Stimulated activated CD8-positive, alpha-beta memory T cell treated with anti-CD3 and anti-CD28 coated beads, Interleukin-4, amount 100 ng/mL, for 48 hours (primary cell): ENCODE data around the gene PDXK.
A peak's percentile ranks its signal among the peaks of the same experiment; 100 is the strongest.
"Not testable (repeated sequence)": the region's sequence is repeated elsewhere in the genome, so short reads cannot be mapped to it uniquely, and the experiment has no call there.

Experiments used
- DNase-seq: peaks from one replicate; pipeline ENCODE4 v3.0.0-alpha.2; 2020

Gene PDXK

GRCh38 chr21:43697758-43698643 lies 20.9 kb upstream of the PDXK start:
- DNase-seq = no peak

GRCh38 chr21:43699492-43699777 lies 19.5 kb upstream of the PDXK start:
- DNase-seq = not testable (repeated sequence)

GRCh38 chr21:43699933-43700599 lies 18.9 kb upstream of the PDXK start:
- DNase-seq = no peak

- no peak for DNase-seq
These were observed 16.8 kb upstream of the PDXK start for GRCh38 chr21:43701936-43702784.

- DNase-seq = no peak
These were observed 16.2 kb upstream of the PDXK start for GRCh38 chr21:43702785-43703034.

GRCh38 chr21:43703035-43703880 lies 15.7 kb upstream of the PDXK start:
- peak; percentile 46 for DNase-seq

GRCh38 chr21:43707462-43707861 lies 11.5 kb upstream of the PDXK start:
- no peak for DNase-seq

GRCh38 chr21:43708745-43709381 lies 10.1 kb upstream of the PDXK start:
- DNase-seq = no peak

GRCh38 chr21:43712268-43712942 lies 6.5 kb upstream of the PDXK start:
- no peak for DNase-seq

GRCh38 chr21:43713123-43713522 lies 5.8 kb upstream of the PDXK start:
- not testable (repeated sequence) for DNase-seq

GRCh38 chr21:43716376-43717165 lies 2.4 kb upstream of the PDXK start:
- no peak for DNase-seq

- no peak for DNase-seq
These were observed 1.6 kb upstream of the PDXK start for GRCh38 chr21:43717166-43717853.

GRCh38 chr21:43717967-43718871 lies 710 bp upstream of the PDXK start:
- no peak for DNase-seq

- DNase-seq = no peak
These were observed 1.0 kb downstream of the PDXK start for GRCh38 chr21:43719748-43720538.

- DNase-seq = no peak
These were observed 1.7 kb downstream of the PDXK start for GRCh38 chr21:43720539-43721166.

GRCh38 chr21:43721206-43721605 lies 2.3 kb downstream of the PDXK start:
- no peak for DNase-seq

- no peak for DNase-seq
These were observed 3.0 kb downstream of the PDXK start for GRCh38 chr21:43721939-43722338.

GRCh38 chr21:43723648-43724047 lies 4.7 kb downstream of the PDXK start:
- DNase-seq = no peak
